WERI-Rb-1 (cell line): ENCODE data around the gene ADAMTS12.

ENCODE experiments used
- DNase-seq: peaks from one replicate; pipeline ENCODE4 v3.0.0-alpha.2; 2020
- H3K27ac ChIP-seq: fragments of 250-450 bp; sonication (Bioruptor Pico); 2 replicates; pipeline ENCODE4 v1.5.1; 2020; ENCODE audit warnings: mild to moderate bottlenecking, moderate library complexity
- H3K27me3 ChIP-seq: fragments of 250-450 bp; sonication (Bioruptor Pico); 2 replicates; pipeline ENCODE4 v1.5.1; 2021; ENCODE audit warnings: mild to moderate bottlenecking, low read depth, moderate library complexity; ENCODE audit not compliant: insufficient read depth, severe bottlenecking
- H3K36me3 ChIP-seq: fragments of 250-450 bp; sonication (Bioruptor Pico); 2 replicates; pipeline ENCODE4 v1.5.1; 2020; ENCODE audit warnings: mild to moderate bottlenecking, moderate library complexity
- H3K4me3 ChIP-seq: 2 replicates; pipeline ENCODE4 v1.5.1; 2011; ENCODE audit warnings: low read depth, mild to moderate bottlenecking, control low read depth, low read length
- H3K9me3 ChIP-seq: fragments of 250-450 bp; sonication (Bioruptor Pico); 2 replicates; pipeline ENCODE4 v1.5.1; 2021; ENCODE audit warnings: mild to moderate bottlenecking, moderate library complexity; ENCODE audit not compliant: severe bottlenecking
- CTCF ChIP-seq: IDR thresholded peaks from 2 replicates; pipeline ENCODE4 v1.5.1; 2011; ENCODE audit warnings: low read depth, mild to moderate bottlenecking, control low read depth, inconsistent platforms, low read length

ADAMTS12 gene

GRCh38 chr5:33479311-33479710 is 412.5 kb downstream of the ADAMTS12 start:
- no peak for TF ChIP-seq CTCF

GRCh38 chr5:33477816-33478215 is 414.0 kb downstream of the ADAMTS12 start:
- H3K9me3 ChIP-seq = no peaks in the 10 kb centered on the region
- no peaks in the 10 kb centered on the region for H3K27me3 ChIP-seq
- no peak for DNase-seq
- no peak overlapping the region for H3K4me3 ChIP-seq
- no peak for TF ChIP-seq CTCF
- H3K27ac ChIP-seq = no peak overlapping the region
- H3K36me3 ChIP-seq = peaks cover 22% of the 10 kb centered on the region

More at GRCh38 chr5:33479311-33479710, 412.5 kb downstream of the ADAMTS12 start:
- no peak overlapping the region for H3K27ac ChIP-seq
- H3K27me3 ChIP-seq = no peaks in the 10 kb centered on the region
- no peaks in the 10 kb centered on the region for H3K9me3 ChIP-seq
- DNase-seq = no peak
- H3K36me3 ChIP-seq = peaks cover 15% of the 10 kb centered on the region
- no peak overlapping the region for H3K4me3 ChIP-seq

- no peaks in the 10 kb centered on the region for H3K27me3 ChIP-seq
These were observed 414.8 kb downstream of the ADAMTS12 start for GRCh38 chr5:33476992-33477391.

GRCh38 chr5:33475706-33476105 is 416.1 kb downstream of the ADAMTS12 start:
- DNase-seq = no peak
- H3K4me3 ChIP-seq = no peak overlapping the region
- H3K27ac ChIP-seq = no peak overlapping the region
- no peak for TF ChIP-seq CTCF
- peaks cover 37% of the 10 kb centered on the region for H3K36me3 ChIP-seq
- no peaks in the 10 kb centered on the region for H3K9me3 ChIP-seq
- no peaks in the 10 kb centered on the region for H3K27me3 ChIP-seq

More at GRCh38 chr5:33476992-33477391, 414.8 kb downstream of the ADAMTS12 start:
- DNase-seq = no peak
- H3K9me3 ChIP-seq = no peaks in the 10 kb centered on the region
- no peak for TF ChIP-seq CTCF
- H3K36me3 ChIP-seq = peaks cover 25% of the 10 kb centered on the region
- H3K4me3 ChIP-seq = no peak overlapping the region
- no peak overlapping the region for H3K27ac ChIP-seq

- Histone ChIP-seq H3K27ac (no peak overlapping the region), H3K36me3 (peaks cover 42% of the 10 kb centered on the region)
- DNase-seq = no peak
These were observed 416.8 kb downstream of the ADAMTS12 start for GRCh38 chr5:33474931-33475499.

More at GRCh38 chr5:33474931-33475499, 416.8 kb downstream of the ADAMTS12 start:
- TF ChIP-seq CTCF = no peak
- Histone ChIP-seq H3K4me3 (no peak overlapping the region), H3K9me3 (no peaks in the 10 kb centered on the region), H3K27me3 (no peaks in the 10 kb centered on the region)
